MM.1S (cell line): ENCODE measurements around the gene AUTS2.

ENCODE experiments used
- CTCF ChIP-seq: fragments of 300-600 bp; sonication (generic); IDR thresholded peaks from 2 replicates; pipeline ENCODE4 v1.5.1; 2016; ENCODE audit warnings: antibody characterized with exemption, low read length, mixed read lengths
- EZH2 ChIP-seq: fragments of 300-600 bp; sonication (generic); optimal IDR thresholded peaks from 2 replicates; pipeline ENCODE3; 2017; ENCODE audit warnings: low read depth, mild to moderate bottlenecking, antibody characterized with exemption, low read length, mixed read lengths
- EZH2phosphoT487 ChIP-seq: fragments of 300-600 bp; sonication (generic); IDR thresholded peaks from 2 replicates; pipeline ENCODE4 v1.6.1; 2018; ENCODE audit warnings: antibody characterized with exemption, low read length

- TF ChIP-seq CTCF (no peak), EZH2 (no peak), EZH2phosphoT487 (no peak)
Observed at GRCh38 chr7:70512144-70512543, 913.9 kb downstream of the AUTS2 start.
